ES-I3 (cell line): Measurements from ENCODE around the gene HPDL.

Source experiments
- H3K36me3 ChIP-seq: 2 replicates; pipeline ENCODE4 v1.6.1; 2013; ENCODE audit warnings: mild to moderate bottlenecking, low read length, control low read depth, moderate library complexity; ENCODE audit not compliant: insufficient read depth
- H3K4me1 ChIP-seq: 2 replicates; pipeline ENCODE4 v1.6.1; 2013; ENCODE audit warnings: mild to moderate bottlenecking, control low read depth, low read length; ENCODE audit not compliant: insufficient read depth
- H3K9ac ChIP-seq: 2 replicates; pipeline ENCODE4 v1.6.1; 2013; ENCODE audit warnings: low read depth, mild to moderate bottlenecking, low read length, moderate library complexity
- H3K9me3 ChIP-seq: 2 replicates; pipeline ENCODE4 v1.6.1; 2013; ENCODE audit warnings: mild to moderate bottlenecking, low read length, moderate library complexity; ENCODE audit not compliant: control insufficient read depth, insufficient read depth

HPDL gene

DNA sequence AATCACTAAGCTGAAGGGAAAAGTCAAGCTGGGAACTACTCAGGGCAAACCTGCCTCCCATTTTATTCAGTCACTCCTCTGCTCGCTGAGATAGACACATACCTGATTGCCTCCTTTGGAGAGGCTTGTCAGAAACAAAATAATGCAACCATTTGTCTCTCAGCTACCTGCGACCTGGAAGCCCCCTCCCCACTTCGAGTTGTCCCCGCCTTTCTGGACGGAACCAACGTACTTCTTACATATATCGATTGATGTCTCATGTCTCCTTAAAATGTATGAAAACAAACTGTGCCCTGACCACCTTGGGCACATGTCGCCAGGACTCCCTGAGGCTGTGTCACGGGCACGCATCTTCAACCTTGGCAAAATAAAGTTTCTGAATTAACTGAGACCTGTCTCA, 21.5 kb upstream of the HPDL start:
- peaks cover 23% of the 10 kb centered on the region for H3K4me1 ChIP-seq
- no peaks in the 10 kb centered on the region for H3K9me3 ChIP-seq
- H3K9ac ChIP-seq, result no peak overlapping the region
- no peaks in the 10 kb centered on the region for H3K36me3 ChIP-seq

DNA sequence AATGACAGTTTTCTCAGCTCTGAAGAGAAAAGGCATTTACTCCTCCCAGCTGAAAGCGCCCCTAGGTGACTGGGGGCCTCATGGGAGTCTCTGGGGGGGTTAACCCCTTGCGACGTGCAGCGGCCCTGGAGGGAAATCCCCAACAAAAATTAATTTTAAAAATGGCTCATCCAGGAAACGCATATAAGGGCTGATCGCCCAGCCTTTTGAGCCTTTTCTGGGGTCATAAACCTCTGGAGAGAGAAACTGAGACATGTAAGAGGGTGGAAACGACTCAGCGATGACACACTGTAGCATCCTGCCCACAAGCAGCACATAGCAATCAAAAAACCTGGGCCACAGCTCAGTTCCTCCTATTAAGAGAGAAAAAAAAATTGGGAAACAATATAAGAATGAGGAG, 20.4 kb upstream of the HPDL start:
- Histone ChIP-seq H3K9ac (peak overlapping the region; percentile 14; the same call in 1 of the 2 replicates), H3K9me3 (0 out of 2 replicates have a peak, but pooled peaks cover 6% of the 10 kb centered on the region), H3K36me3 (no peaks in the 10 kb centered on the region), H3K4me1 (peaks cover 23% of the 10 kb centered on the region)

DNA sequence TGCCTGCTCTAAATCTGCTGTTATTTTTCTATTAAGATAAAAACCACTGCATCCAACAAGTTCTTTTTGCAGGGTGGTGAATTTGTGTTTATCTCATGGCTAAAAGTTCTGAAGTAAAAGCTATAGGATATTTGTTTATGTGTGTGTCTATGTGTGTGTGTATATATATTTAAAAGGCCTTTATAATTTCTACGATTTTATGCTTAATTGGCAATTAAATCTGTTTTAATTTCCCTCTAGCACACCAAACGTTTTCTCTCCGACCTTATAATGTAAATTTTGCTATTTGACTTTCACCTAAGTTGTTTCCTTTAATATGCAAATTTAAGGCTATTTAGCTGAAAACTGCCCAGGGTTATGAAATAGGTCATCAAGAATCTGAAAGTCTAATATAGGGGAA, 19.8 kb upstream of the HPDL start:
- Histone ChIP-seq H3K36me3 (no peaks in the 10 kb centered on the region), H3K9me3 (0 out of 2 replicates have a peak, but pooled peaks cover 6% of the 10 kb centered on the region), H3K9ac (no peak overlapping the region), H3K4me1 (peaks cover 23% of the 10 kb centered on the region)

DNA sequence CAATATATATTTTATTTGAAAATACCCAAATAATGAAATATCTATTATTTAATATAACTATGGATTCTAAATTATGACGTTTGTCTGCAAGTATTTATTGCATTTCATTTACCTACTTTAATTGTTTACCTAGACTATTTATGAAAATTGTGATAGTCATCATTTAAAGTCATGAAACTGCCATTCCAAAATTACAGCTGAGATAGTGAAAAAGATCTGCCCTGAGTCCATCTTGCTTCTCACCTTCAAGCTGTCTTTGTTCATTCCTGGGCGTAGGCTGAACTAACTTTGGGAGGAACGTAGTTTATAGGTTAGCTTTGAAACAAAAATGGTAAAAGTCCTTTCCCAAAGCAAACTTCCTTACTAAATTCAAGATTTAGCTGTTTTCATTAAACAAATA, 12.4 kb upstream of the HPDL start:
- peaks cover 10% of the 10 kb centered on the region; the same call in 1 of the 2 replicates for H3K4me1 ChIP-seq
- H3K36me3 ChIP-seq, result no peaks in the 10 kb centered on the region
- H3K9ac ChIP-seq, result no peak overlapping the region
- H3K9me3 ChIP-seq, result 0 out of 2 replicates have a peak, but pooled peaks cover 6% of the 10 kb centered on the region

DNA sequence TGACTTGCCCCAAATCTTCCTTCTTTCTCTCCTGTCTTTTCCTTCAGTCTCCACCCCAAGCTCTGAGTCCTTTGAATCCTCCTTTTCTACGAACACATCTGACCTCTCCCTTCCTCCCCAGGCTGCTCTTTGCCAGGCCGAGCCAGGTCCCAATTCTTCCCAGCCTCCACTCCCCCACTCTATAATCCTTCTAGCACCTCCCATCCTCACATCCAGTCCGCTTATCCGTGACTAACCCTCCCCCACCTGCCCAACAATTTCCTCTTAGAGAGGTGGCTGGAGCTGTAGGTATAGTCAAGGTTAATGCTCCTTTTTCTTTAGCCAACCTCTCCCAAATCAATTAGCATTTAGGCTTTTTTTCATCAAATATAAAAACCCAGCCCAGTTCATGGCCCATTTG, 9.5 kb upstream of the HPDL start:
- H3K9ac ChIP-seq, result peak overlapping the region; percentile 56; the same call in 1 of the 2 replicates
- H3K9me3 ChIP-seq, result no peaks in the 10 kb centered on the region; the same call in 1 of the 2 replicates
- no peaks in the 10 kb centered on the region for H3K36me3 ChIP-seq
- peaks cover 28% of the 10 kb centered on the region; the same call in 1 of the 2 replicates for H3K4me1 ChIP-seq

DNA sequence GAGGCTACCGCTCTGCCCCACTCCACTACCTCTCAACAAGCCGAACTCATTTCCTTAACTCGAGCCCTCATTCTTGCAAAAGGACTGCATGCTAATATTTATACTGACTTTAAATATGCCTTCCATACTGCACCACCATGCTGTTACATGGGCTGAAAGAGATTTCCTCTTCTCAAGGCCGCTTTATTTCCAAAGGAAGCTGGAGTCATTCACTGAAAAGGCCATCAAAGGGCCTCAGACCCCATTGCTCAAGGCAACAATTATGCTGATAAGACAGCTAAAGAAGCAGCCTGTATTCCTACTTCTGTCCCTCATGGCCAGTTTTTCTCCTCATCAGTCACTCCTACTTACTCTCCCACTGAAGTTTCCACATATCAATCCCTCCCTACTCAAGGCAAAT, 6.9 kb upstream of the HPDL start:
- H3K9me3 ChIP-seq, result no peaks in the 10 kb centered on the region; the same call in 1 of the 2 replicates
- H3K9ac ChIP-seq, result no peak overlapping the region
- no peaks in the 10 kb centered on the region for H3K36me3 ChIP-seq
- H3K4me1 ChIP-seq, result peaks cover 33% of the 10 kb centered on the region

DNA sequence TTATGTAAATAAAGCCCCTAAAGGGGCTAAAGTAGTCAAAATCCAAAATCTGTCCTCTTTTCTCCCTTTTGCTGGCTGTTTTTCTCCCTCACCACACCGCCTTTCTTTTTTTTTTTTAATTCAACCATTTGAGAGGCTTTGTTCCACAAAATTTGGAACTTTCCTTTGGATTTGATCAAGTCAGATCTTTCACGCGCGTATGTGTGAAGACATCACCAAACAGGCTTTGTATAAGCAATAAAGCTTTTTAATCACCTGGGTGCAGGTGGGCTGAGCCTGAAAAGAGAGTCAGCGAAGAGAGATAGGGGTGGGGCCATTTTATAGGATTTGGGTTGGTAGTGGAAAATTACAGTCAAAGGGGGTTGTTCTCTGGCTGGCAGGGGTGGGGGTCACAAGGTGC, 5.3 kb upstream of the HPDL start:
- Histone ChIP-seq H3K36me3 (no peaks in the 10 kb centered on the region), H3K9me3 (no peaks in the 10 kb centered on the region; the same call in 1 of the 2 replicates), H3K4me1 (peaks cover 39% of the 10 kb centered on the region), H3K9ac (peak overlapping the region; percentile 7; the same call in 1 of the 2 replicates)

DNA sequence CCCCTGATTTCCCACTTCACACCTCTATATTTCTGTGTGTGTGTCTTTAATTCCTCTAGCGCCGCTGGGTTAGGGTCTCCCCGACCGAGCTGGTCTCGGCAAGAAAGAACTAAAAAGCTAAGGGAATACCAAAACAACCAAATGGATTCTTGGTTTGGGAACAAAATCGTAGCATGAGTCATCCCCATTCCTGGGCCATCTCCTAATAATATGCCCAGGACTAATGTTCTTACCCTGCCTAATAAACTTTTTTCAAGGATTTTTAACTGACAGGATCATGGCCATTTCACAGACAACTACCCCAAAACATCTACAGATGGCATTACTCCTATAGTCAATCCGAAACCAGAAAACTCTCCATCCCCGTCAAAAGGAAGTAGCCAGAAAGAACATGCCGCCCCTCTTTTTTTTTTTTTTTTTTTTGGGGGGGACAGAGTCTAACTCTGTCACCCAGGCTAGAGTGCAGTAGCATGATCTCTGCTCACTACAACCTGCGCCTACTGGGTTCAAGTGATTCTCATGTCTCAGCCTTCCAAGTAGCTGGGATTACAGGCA, 4.1 kb upstream of the HPDL start:
- no peak overlapping the region for H3K9ac ChIP-seq

DNA sequence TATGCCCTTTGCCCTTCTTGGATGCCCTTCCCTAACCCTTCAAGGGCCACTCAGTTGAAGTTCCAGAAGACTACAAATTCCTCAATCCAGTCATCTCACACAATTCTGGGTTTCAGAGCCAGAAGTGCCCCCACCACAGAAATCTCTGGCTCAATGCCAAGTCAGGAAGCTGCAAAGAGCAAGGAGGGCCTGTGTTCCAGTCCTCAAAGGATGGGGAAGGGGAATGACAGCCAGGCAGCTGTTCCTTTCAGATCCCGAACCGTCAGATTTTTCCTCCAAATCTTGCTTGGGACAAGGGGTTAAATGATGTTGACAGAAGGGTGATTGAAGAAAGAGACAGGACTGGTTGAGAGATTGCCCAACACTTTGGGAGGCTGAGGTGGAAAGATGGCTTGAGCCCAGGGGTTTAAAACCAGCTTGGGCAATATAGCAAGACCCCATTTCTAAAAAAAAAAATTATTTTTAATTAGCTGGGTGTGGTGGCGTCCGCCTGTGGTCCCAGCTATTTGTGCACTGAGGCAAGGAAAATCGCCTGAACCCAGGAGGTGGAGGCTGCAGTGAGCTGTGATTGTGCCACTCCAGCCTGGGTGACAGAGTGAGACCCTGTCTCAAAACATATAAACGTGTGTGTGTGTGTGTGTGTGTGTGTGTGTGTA, 716 bp upstream of the HPDL start:
- no peaks in the 10 kb centered on the region for H3K36me3 ChIP-seq
- H3K4me1 ChIP-seq, result peaks cover 29% of the 10 kb centered on the region
- peak overlapping the region; percentile 49; the same call in 1 of the 2 replicates for H3K9ac ChIP-seq
- H3K9me3 ChIP-seq, result no peaks in the 10 kb centered on the region

More for the DNA sequence above, 4.1 kb upstream of the HPDL start:
- Histone ChIP-seq H3K9me3 (no peaks in the 10 kb centered on the region; the same call in 1 of the 2 replicates), H3K4me1 (peaks cover 32% of the 10 kb centered on the region), H3K36me3 (no peaks in the 10 kb centered on the region)

DNA sequence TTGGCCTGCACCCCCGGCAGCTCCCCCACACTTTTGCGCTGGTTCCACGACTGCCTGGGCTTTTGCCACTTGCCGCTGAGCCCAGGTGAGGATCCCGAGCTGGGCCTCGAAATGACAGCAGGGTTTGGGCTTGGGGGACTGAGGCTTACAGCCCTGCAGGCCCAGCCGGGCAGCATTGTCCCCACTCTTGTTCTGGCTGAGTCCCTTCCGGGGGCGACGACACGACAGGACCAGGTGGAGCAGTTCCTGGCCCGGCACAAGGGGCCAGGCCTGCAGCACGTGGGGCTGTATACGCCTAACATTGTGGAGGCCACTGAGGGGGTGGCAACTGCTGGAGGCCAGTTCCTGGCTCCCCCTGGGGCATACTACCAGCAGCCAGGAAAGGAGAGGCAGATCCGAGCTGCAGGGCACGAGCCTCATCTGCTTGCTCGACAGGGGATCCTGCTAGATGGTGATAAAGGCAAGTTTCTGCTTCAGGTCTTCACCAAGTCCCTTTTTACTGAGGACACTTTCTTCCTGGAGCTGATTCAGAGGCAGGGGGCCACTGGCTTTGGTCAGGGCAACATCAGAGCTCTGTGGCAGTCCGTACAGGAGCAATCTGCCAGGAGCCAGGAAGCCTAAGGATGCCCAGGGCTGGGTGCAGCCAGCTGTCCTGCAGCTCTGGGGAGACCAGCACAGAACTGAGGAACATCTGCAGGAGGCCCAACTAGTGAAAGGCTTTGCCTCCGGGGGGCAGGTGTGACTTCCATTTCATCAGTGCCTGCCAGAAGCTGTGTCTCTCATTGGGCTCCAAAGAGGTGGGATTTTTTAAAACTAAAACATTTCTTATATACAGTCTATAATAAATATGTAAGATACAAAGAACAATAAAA, 1.2 kb downstream of the HPDL start:
- no peaks in the 10 kb centered on the region for H3K36me3 ChIP-seq
- H3K9me3 ChIP-seq, result no peaks in the 10 kb centered on the region
- peaks cover 16% of the 10 kb centered on the region; the same call in 1 of the 2 replicates for H3K4me1 ChIP-seq
- peak overlapping the region; percentile 49; the same call in 1 of the 2 replicates for H3K9ac ChIP-seq

DNA sequence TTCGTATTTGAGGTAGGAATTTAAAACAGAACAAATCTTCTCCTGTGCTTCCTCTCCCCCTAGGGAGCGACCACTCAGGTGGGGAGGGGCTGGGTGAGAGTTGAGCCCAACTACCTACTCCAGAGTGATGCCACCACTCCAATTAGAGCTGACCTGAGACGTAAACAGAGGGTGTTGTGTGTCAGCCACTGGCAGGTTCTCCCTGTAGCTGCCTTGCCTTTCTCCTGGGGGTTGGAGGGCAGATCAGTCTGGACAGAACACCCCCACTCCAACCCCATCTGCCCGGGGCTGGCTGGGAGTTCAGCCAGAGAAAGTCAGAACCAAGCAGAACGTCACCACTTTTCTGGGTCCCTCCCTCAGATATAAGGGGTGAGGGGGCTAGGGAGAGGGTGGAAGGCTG, 2.0 kb downstream of the HPDL start:
- Histone ChIP-seq H3K36me3 (peaks cover 6% of the 10 kb centered on the region; the same call in 1 of the 2 replicates), H3K9me3 (no peaks in the 10 kb centered on the region), H3K9ac (peak overlapping the region; percentile 49; the same call in 1 of the 2 replicates), H3K4me1 (peaks cover 16% of the 10 kb centered on the region; the same call in 1 of the 2 replicates)

DNA sequence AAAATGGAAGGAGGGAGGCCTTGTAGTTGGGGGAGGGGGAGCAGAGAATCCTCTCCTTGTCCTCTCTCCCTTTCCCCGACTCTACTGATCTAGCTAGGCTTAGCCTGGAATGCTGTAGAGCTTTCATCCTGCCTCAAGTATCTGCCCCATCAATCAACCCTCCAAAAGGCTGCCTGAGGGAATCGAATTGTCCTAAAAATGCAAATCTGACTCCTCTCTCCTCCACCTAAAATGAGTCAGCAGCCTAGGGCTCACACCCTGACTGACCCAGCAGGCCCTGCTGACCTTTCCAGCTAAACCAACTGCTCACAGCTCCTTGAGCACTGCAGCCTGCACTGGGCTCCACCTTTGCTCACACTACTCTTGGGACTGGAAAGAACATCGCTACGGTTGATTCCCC, 2.8 kb downstream of the HPDL start:
- Histone ChIP-seq H3K4me1 (peaks cover 16% of the 10 kb centered on the region; the same call in 1 of the 2 replicates), H3K36me3 (peaks cover 6% of the 10 kb centered on the region; the same call in 1 of the 2 replicates), H3K9me3 (no peaks in the 10 kb centered on the region), H3K9ac (peak overlapping the region; percentile 49; the same call in 1 of the 2 replicates)

DNA sequence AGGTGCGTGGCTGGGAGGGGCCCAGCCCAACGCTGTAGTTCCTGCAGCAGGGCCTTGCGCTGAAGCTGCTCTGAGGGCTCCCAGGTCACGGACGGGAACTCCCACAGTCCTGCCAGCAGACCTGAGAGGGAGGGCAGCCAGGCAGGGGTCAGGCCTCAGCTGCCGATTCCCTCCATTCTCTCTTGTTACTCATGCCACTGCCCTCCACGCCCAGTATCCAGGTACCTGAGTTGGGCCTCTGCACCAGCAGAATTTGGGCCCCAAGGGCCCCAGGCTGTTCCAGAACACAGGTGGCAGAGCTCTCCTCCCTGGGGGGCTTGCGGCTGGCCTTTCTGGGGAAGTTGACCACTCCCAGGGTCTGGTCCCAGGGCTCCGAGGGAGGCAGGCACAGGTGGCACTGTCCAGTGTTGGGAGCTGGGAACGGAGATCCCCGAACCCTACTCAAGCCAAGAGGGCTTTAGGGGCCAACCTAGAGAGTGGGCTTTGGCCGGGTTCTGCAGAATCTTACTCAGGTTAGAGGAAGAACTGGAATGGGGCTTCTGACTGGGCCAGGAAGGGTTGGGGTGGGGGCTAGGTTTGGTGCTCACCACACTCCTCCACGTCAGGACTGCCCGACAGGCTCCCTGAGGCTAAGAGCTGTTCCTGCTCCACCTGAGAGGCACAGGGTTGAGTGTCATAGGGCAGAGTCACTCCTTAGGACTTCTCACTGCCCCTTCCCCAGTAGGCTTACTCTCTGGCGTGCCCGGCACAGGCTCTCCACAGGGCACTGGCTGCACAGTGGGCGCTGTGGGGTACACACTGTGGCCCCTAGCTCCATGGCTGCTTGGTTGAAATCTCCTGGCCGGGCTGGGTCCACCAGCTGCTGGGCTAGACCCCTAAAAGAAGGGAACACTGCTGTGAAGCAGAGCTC, 5.0 kb downstream of the HPDL start:
- peaks cover 6% of the 10 kb centered on the region; the same call in 1 of the 2 replicates for H3K36me3 ChIP-seq

More for the DNA sequence above, 5.0 kb downstream of the HPDL start:
- Histone ChIP-seq H3K4me1 (peaks cover 10% of the 10 kb centered on the region), H3K9me3 (no peaks in the 10 kb centered on the region), H3K9ac (no peak overlapping the region)
